ENCODE results near the gene RASSF9.

DNA sequence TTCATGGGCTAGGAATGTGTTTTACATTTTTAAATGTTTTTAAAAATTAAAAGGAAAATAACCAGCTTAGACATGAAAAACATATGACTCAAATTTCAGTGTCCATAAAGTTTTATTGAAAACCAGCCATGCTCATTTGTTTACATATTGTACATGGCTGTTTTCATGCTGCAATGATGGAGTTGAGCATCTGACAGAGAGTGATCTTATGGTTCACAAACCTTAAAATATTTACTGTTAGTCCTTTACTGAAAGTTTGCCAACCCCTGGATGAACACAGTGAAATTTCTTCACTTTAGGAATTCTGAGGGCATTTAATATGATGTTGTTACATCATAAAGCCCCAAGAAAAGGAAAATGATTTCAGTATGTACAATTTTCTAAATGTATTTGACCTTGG is 16.1 kb downstream of the RASSF9 start:
- TF ChIP-seq NFYB (IDR thresholded peaks at IDR 0.05; ENCODE audit: insufficient read depth, low read depth, low read length) (no peak), POLR2A (IDR thresholded peaks at IDR 0.05; ENCODE audit: low read depth, low read length) (no peak), RCOR1 (conservative IDR thresholded peaks at IDR 0.05; ENCODE audit: low read depth, low read length) (no peak), YY1 (IDR thresholded peaks at IDR 0.05; ENCODE audit: low read depth, low read length) (no peak), STAT3 (IDR thresholded peaks at IDR 0.05; ENCODE audit: low read depth, low read length) (no peak), MAX (IDR thresholded peaks at IDR 0.05; ENCODE audit: low read depth, low read length) (no peak)
- TF ChIP-seq, protein P1, sequence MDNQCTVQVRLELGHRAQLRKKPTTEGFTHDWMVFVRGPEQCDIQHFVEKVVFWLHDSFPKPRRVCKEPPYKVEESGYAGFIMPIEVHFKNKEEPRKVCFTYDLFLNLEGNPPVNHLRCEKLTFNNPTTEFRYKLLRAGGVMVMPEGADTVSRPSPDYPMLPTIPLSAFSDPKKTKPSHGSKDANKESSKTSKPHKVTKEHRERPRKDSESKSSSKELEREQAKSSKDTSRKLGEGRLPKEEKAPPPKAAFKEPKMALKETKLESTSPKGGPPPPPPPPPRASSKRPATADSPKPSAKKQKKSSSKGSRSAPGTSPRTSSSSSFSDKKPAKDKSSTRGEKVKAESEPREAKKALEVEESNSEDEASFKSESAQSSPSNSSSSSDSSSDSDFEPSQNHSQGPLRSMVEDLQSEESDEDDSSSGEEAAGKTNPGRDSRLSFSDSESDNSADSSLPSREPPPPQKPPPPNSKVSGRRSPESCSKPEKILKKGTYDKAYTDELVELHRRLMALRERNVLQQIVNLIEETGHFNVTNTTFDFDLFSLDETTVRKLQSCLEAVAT (IDR thresholded peaks at IDR 0.05), result no peak
